ENCODE data around the gene CCDC144A. TPM values are rescaled to one million over a fixed set of nuclear protein-coding genes. Genes with fewer than 3 reads are reported as not detected.
"Not testable (repeated sequence)": the region's sequence is repeated elsewhere in the genome, so short reads cannot be mapped to it uniquely, and the experiment has no call there.

The CCDC144A gene
- total RNA-seq, 2 experiments from 2014 or later = 7.0 to 7.6 TPM

DNA sequence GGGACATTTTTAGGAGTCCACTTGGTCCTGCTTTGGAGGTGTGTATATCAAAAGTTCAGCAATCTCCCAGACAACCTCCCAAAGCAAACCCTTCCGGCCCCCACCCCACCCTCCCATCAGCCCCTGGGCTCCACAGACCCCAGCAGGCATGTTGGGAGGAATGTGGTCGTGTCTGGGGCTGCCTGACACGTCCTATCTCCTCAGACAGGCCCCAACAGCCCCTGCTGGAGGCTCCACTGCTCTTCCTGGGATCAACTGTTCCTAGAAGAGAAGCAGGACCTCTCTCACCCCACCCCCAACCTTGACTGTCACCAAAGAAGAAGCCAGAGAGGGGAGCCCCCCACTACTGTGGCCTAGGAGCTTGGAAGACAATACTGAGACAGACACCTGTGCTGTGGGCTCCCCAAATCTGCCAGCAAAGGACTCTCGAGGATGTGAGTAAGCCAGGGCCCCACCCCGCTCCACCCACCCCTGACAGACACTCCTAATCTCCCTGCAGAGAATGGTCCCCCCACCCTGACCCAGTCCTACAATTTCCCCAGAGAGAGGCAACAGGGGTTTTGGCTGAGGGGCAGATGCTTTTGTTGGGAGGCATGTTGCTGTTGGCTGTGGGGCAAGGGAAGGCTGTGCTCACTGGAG lies 133.8 kb downstream of the CCDC144A start:
- DNase-seq; H3K36me3 Mint-ChIP-seq (ENCODE audit: low read depth); H3K27ac Mint-ChIP-seq; H3K27me3 Mint-ChIP-seq; H3K4me3 Mint-ChIP-seq; POLR2A ChIA-PET; CTCF ChIA-PET; H3K4me1 Mint-ChIP-seq; H3K9me3 Mint-ChIP-seq (ENCODE audit: low read depth); intact Hi-C loops (cut with DNase I, micrococcal nuclease); ATAC-seq: not testable (repeated sequence)

Other genes starting within 250 kb of the CCDC144A start
- gene LRRC75A, start 198.0 kb upstream of the CCDC144A start, total RNA-seq = 1 to 10 TPM; 1.1 to 1.2 TPM
- 1 to 10 TPM; 9.4 TPM for gene ZNF287, start 121.0 kb upstream of the CCDC144A start, total RNA-seq
- 1 to 10 TPM; 3.7 to 4.4 TPM for gene ZNF624, start 36.4 kb upstream of the CCDC144A start, total RNA-seq

Measured in activated CD4-positive, alpha-beta T cell treated with anti-CD3 and anti-CD28 coated beads for 36 hours (primary cell).